ENCODE measurements around the gene SLC47A1.

- TF ChIP-seq POLR2A (IDR thresholded peaks at IDR 0.05; ENCODE audit: low read depth, low read length) (no peak), POLR2AphosphoS5 (IDR thresholded peaks at IDR 0.05; ENCODE audit: low read depth, low read length) (no peak), TAF1 (IDR thresholded peaks at IDR 0.05; ENCODE audit: borderline replicate concordance, low read depth, low read length) (no peak)
Observed at GRCh38 chr17:19533036-19533717, 477 bp upstream of the SLC47A1 start.
